ENCODE measurements around the gene KLF13.

- TF ChIP-seq, protein P1, sequence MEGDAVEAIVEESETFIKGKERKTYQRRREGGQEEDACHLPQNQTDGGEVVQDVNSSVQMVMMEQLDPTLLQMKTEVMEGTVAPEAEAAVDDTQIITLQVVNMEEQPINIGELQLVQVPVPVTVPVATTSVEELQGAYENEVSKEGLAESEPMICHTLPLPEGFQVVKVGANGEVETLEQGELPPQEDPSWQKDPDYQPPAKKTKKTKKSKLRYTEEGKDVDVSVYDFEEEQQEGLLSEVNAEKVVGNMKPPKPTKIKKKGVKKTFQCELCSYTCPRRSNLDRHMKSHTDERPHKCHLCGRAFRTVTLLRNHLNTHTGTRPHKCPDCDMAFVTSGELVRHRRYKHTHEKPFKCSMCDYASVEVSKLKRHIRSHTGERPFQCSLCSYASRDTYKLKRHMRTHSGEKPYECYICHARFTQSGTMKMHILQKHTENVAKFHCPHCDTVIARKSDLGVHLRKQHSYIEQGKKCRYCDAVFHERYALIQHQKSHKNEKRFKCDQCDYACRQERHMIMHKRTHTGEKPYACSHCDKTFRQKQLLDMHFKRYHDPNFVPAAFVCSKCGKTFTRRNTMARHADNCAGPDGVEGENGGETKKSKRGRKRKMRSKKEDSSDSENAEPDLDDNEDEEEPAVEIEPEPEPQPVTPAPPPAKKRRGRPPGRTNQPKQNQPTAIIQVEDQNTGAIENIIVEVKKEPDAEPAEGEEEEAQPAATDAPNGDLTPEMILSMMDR (conservative IDR thresholded peaks at IDR 0.05) = no peak
- TF ChIP-seq ZFX (IDR thresholded peaks at IDR 0.05) = no peak
These were observed 13.4 kb upstream of the KLF13 start for GRCh38 chr15:31313223-31313622.
